ENCODE results near the gene ABCB6.

GRCh38 chr2:219244789-219245147 is 26.0 kb upstream of the ABCB6 start:
- no peak for TF ChIP-seq EZH2 (IDR thresholded peaks at IDR 0.05; ENCODE audit: insufficient read depth, poor library complexity, severe bottlenecking)
- TF ChIP-seq EZH2phosphoT487 (IDR thresholded peaks at IDR 0.05; ENCODE audit: insufficient read depth, low read depth): no peak

All from GM23248 (cell line).